ENCODE measurements around the gene DIPK1B.

DIPK1B gene

DNA sequence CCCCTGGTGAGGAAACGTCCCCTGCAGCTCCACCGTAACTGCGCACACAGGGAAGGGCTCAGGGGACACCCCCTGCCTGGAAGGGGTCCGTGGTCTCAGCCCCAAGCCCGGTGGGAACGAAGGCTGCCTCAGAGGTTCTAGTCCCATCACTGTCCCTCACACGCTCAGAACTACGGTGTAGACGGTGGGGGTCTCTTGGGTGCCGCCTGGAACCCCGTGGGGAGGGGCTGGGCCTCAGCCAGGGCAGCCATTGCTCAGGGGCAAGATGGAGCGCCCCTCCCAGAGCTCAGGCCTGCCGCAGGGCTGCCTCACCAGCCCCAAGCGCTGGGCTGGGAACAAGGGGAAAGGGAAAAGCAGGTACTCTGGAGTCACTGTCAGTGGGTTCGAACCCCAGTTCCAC, 28.0 kb upstream of the DIPK1B start:
- no peak for DNase-seq (ENCODE audit: low read depth)
- TF ChIP-seq, protein P1, sequence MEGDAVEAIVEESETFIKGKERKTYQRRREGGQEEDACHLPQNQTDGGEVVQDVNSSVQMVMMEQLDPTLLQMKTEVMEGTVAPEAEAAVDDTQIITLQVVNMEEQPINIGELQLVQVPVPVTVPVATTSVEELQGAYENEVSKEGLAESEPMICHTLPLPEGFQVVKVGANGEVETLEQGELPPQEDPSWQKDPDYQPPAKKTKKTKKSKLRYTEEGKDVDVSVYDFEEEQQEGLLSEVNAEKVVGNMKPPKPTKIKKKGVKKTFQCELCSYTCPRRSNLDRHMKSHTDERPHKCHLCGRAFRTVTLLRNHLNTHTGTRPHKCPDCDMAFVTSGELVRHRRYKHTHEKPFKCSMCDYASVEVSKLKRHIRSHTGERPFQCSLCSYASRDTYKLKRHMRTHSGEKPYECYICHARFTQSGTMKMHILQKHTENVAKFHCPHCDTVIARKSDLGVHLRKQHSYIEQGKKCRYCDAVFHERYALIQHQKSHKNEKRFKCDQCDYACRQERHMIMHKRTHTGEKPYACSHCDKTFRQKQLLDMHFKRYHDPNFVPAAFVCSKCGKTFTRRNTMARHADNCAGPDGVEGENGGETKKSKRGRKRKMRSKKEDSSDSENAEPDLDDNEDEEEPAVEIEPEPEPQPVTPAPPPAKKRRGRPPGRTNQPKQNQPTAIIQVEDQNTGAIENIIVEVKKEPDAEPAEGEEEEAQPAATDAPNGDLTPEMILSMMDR (IDR thresholded peaks at IDR 0.05; ENCODE audit: low read length, missing control alignments) = no peak
- no peak overlapping the region for H3K4me3 ChIP-seq (replicated peaks; ENCODE audit: low read depth, low read length)

DNA sequence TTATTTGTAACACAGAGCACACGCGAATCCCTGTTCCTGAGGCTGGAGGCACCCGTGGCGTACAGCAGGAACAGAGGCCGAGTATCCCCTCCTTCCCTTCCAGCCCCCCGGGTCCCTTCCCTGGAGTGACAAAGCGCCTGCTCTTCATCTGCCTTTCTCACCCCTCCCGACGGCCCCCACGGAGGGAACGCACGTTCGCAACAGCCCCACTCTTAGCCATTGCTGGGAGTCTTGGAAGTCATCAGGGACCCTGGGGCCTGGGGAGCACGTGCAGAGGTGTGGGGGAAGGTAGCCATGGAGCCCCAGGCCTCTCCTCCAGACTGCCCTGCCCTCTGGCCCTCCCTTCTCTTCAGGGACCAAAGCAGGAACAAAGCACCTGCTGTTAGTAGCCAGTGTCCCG, 27.6 kb upstream of the DIPK1B start:
- H3K4me3 ChIP-seq (replicated peaks; ENCODE audit: low read depth, low read length) = no peak overlapping the region
- TF ChIP-seq, protein P1 (IDR thresholded peaks at IDR 0.05; ENCODE audit: low read length, missing control alignments) = no peak
- no peak for DNase-seq (ENCODE audit: low read depth)

DNA sequence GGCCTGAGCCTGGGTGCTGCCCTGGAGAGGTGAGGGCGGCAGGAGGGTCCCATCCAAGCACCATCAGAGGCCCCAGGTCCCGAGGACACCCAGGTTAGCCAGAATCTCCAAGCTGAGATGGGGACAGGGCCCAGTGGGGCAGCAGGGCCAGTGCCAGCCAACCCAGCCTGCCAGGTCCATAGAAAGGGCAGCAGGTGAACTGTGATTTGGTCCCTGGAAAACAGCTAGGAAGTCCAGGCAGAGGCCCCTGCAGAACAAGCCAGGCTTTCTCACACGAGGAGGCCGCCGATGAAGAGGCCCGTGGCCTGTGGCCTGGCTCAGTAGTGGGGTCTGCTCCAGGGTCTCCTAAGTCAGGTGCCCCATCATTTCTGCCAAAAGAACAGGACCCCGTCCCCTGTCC, 27.2 kb upstream of the DIPK1B start:
- DNase-seq (ENCODE audit: low read depth) = no peak
- TF ChIP-seq, protein P1 (IDR thresholded peaks at IDR 0.05; ENCODE audit: low read length, missing control alignments) = no peak
- peak overlapping the region; percentile 77 for H3K4me3 ChIP-seq (replicated peaks; ENCODE audit: low read depth, low read length)

DNA sequence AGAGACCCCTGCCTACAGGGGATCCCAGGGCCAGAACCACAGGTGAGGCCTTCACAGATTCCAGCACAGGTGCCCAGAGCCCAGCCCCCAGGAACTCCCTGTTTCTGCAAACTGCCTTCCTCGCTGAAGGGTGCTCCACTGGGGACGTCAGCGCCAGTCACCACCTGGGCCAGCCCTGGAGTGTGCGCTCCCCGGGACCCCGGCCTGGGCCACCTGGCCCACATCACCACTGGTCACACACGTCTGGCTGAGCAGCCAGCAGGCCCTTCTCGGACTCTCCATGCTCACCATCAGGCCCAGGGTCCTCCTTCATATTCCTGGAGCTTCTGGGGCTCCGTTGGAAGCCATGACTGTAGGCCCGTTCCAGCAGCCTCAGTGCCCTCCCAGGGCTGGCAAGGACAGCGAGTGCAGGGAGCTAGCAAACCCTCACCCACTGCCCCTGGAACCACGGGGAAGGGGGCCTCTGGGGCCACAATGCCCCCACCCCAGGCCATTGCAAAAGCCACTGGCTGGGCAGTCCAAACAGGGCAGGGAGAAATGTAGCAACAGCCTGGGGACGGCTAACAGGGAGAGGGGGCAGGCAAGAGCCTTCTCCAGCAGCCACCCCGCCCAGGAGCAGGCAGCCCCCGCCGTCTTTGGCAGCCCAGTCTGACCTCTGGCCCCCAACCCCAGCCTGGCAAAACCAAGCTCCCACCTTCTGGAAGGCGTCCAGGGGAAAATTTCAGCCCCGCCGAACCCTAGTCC, 26.4 kb upstream of the DIPK1B start:
- TF ChIP-seq, protein P1 (IDR thresholded peaks at IDR 0.05; ENCODE audit: low read length, missing control alignments) = no peak
- peak overlapping the region; percentile 77 for H3K4me3 ChIP-seq (replicated peaks; ENCODE audit: low read depth, low read length)
- DNase-seq (ENCODE audit: low read depth) = no peak

DNA sequence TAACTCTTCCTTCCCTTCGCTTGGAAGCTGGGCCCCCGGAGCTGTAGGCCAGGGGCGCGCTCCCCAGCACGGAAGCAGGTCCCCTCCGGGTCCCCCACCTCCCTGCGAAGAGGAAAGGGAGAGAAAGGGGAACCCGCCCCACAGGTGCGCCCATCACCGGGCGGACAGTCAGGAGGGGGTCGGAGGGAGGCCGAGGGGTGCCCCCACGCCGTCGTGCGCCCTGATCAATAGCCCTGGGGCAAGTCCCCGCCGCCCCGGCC, 25.9 kb upstream of the DIPK1B start:
- TF ChIP-seq, protein P1 (IDR thresholded peaks at IDR 0.05; ENCODE audit: low read length, missing control alignments) = no peak
- no peak for DNase-seq (ENCODE audit: low read depth)
- peak overlapping the region; percentile 77 for H3K4me3 ChIP-seq (replicated peaks; ENCODE audit: low read depth, low read length)

DNA sequence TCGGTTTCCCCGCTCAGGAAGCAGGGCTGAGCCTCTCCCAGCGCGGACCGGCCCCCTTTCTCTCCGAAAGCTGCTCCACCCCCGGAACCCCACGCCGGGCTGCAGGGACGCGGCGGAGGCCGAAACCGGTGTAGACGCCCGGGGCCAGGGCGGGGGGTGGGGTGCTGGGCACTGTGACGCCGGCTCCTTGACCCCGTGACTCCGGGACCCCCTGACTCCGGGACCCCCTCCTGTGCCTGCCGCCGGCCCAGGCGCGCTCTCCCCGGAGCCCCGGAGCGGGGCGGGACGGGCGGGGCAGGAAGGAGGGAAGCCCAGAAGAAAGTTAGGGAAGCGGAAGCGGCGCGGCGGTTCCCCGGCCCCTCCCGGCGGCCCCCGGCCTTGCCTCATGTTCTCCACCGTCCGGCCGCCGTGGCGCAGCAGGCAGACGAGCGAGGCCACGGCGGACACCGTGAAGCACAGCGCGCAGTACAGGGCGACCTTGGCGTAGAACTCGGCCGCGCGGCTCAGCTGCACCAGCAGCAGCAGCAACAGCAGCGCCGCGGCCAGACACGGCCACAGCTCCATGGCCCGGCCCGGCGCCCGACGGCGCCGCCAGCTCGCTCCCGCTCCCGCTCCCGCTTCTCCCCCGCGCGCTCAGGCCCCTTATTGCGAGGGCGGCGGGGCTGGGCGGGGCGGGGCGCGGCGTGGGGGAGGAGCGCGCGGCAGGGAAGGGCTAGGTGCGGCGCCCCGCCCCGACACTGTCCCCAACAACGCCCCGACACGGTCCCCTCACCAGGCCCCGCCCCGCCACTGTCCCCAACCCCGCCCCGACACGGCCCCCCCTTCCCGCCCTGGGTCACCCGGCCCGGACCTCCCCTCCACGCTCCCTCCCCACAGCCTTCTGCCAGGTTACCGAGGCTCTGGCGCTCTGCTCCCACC, 25.3 kb upstream of the DIPK1B start, which contains the start of gene AGPAT2:
AGPAT2 (minus strand) TSS at position 664 of the 918 bp plus-strand sequence; CDS start at position 564, 100 bp downstream.
- TF ChIP-seq, protein P1 (IDR thresholded peaks at IDR 0.05; ENCODE audit: low read length, missing control alignments) = no peak
- H3K4me3 ChIP-seq (replicated peaks; ENCODE audit: low read depth, low read length) = peak within 1 kb of the TSS; percentile 77
- no peak for DNase-seq (ENCODE audit: low read depth)

All from fibroblast of pulmonary artery (primary cell).